GM23248 (cell line): ENCODE results near the gene ZNF728.

Experiments
- EZH2 ChIP-seq: fragments of 200-600 bp; sonication (generic); IDR thresholded peaks from 2 replicates; pipeline ENCODE4 v1.6.1; 2018; ENCODE audit warnings: antibody characterized with exemption, mild to moderate bottlenecking; ENCODE audit not compliant: insufficient read depth, poor library complexity, severe bottlenecking
- EZH2phosphoT487 ChIP-seq: fragments of 200-600 bp; sonication (generic); IDR thresholded peaks from 2 replicates; pipeline ENCODE4 v1.6.1; 2018; ENCODE audit warnings: antibody characterized with exemption, moderate library complexity, mild to moderate bottlenecking, low read depth; ENCODE audit not compliant: insufficient read depth

DNA sequence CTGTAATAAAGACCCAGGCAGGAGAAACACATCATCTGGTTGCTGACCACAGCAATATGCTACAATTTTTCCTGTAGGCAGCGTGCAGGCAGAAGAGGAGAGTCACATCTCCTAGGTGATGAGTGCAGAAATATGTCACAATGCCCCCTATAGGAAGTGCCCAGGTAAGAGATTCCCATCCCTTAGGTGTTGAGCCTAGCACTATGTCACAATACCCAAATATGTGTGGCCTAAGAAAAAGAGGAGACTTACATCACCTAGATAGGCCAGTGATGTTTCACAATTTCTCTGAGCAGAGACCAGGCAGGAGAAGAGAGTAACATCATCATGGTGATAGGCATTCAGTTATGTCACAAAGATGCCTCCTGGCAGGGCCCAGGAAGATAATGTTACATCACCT is 49.4 kb upstream of the ZNF728 start:
- TF ChIP-seq EZH2, result no peak
- no peak for TF ChIP-seq EZH2phosphoT487
